Glutamatergic neuron (in vitro differentiated cells): ENCODE measurements around the gene GNG7. TPM values are rescaled to one million over a fixed set of nuclear protein-coding genes. Genes with fewer than 3 reads are reported as not detected.
"Not testable (repeated sequence)": the region's sequence is repeated elsewhere in the genome, so short reads cannot be mapped to it uniquely, and the experiment has no call there.

Source experiments
- DNase-seq: peaks from one replicate; pipeline ENCODE4 v3.0.0; 2022
- H3K27ac Mint-ChIP-seq: one replicate; pipeline ENCODE4 v1.8.0; 2020; ENCODE audit warnings: mild to moderate bottlenecking, mixed read lengths, inconsistent platforms; ENCODE audit not compliant: unreplicated experiment
- H3K27me3 Mint-ChIP-seq: one replicate; pipeline ENCODE4 v1.8.0; 2020; ENCODE audit warnings: mild to moderate bottlenecking, moderate library complexity, mixed read lengths, inconsistent platforms; ENCODE audit not compliant: unreplicated experiment
- H3K36me3 Mint-ChIP-seq: one replicate; pipeline ENCODE4 v1.8.0; 2020; ENCODE audit warnings: mild to moderate bottlenecking, mixed read lengths, inconsistent platforms; ENCODE audit not compliant: unreplicated experiment
- H3K4me1 Mint-ChIP-seq: one replicate; pipeline ENCODE4 v1.8.0; 2020; ENCODE audit warnings: mild to moderate bottlenecking, low read depth, mixed read lengths, inconsistent platforms; ENCODE audit not compliant: unreplicated experiment
- H3K4me3 Mint-ChIP-seq: one replicate; pipeline ENCODE4 v1.8.0; 2020; ENCODE audit warnings: mild to moderate bottlenecking, mixed read lengths, inconsistent platforms; ENCODE audit not compliant: unreplicated experiment
- H3K9me3 Mint-ChIP-seq: one replicate; pipeline ENCODE4 v1.8.0; 2020; ENCODE audit warnings: mild to moderate bottlenecking, moderate library complexity, mixed read lengths, inconsistent platforms; ENCODE audit not compliant: unreplicated experiment
- CTCF ChIP-seq: fragments of 200-600 bp; sonication (generic); IDR thresholded peaks from one replicate; pipeline ENCODE4 v1.5.0; 2021; ENCODE audit not compliant: partially characterized antibody, unreplicated experiment
- total RNA-seq: library from RNA; stranded (reverse); fragmentation: NEBNext Ultra II Directional; extraction: Animal tissue kit (Norgen Biotek cat#: 25700); gene quantifications from one replicate; pipeline ENCODE4 v1.2.1, GENCODE V29; 2021; ENCODE audit not compliant: unreplicated experiment

Gene GNG7
- total RNA-seq, 1 donor from 2014 or later: 8.0 TPM

- TF ChIP-seq CTCF: no peak
- Mint-ChIP-seq H3K4me3 (no peak overlapping the region), H3K27ac (no peak overlapping the region), H3K27me3 (peaks cover 3% of the 10 kb centered on the region), H3K9me3 (no peaks in the 10 kb centered on the region), H3K4me1 (peaks cover 8% of the 10 kb centered on the region), H3K36me3 (no peaks in the 10 kb centered on the region)
- no peak for DNase-seq
These were observed 48.5 kb downstream of the GNG7 start for GRCh38 chr19:2653710-2654707.

- no peak for TF ChIP-seq CTCF
- Mint-ChIP-seq H3K27me3 (peaks cover under 1% of the 10 kb centered on the region), H3K36me3 (no peaks in the 10 kb centered on the region), H3K27ac (no peak overlapping the region), H3K9me3 (no peaks in the 10 kb centered on the region), H3K4me1 (peaks cover 3% of the 10 kb centered on the region), H3K4me3 (no peak overlapping the region)
- DNase-seq: no peak
These were observed 49.3 kb downstream of the GNG7 start for GRCh38 chr19:2653218-2653617.

GRCh38 chr19:2652504-2653099 is 49.9 kb downstream of the GNG7 start:
- Mint-ChIP-seq H3K4me3 (no peak overlapping the region), H3K27me3 (no peaks in the 10 kb centered on the region), H3K27ac (no peak overlapping the region), H3K9me3 (no peaks in the 10 kb centered on the region), H3K36me3 (no peaks in the 10 kb centered on the region), H3K4me1 (no peaks in the 10 kb centered on the region)
- no peak for DNase-seq
- no peak for TF ChIP-seq CTCF

- not testable (repeated sequence) for H3K9me3 Mint-ChIP-seq, H3K4me3 Mint-ChIP-seq, H3K36me3 Mint-ChIP-seq, H3K27me3 Mint-ChIP-seq, DNase-seq, H3K4me1 Mint-ChIP-seq, H3K27ac Mint-ChIP-seq
These were observed 51.3 kb downstream of the GNG7 start for GRCh38 chr19:2651002-2651733.

GRCh38 chr19:2650515-2650914 is 52.0 kb downstream of the GNG7 start:
- peak; percentile 34 for DNase-seq
- H3K4me1 Mint-ChIP-seq: peaks cover 2% of the 10 kb centered on the region
- no peak overlapping the region for H3K4me3 Mint-ChIP-seq
- no peak overlapping the region for H3K27ac Mint-ChIP-seq
- no peaks in the 10 kb centered on the region for H3K36me3 Mint-ChIP-seq
- no peak for TF ChIP-seq CTCF
- no peaks in the 10 kb centered on the region for H3K27me3 Mint-ChIP-seq
- no peaks in the 10 kb centered on the region for H3K9me3 Mint-ChIP-seq
